GM21825 (cell line): Measurements from ENCODE around the gene PNPO.

Experiments used
- ATAC-seq: cut with Tn5 transposase; IDR thresholded peaks from one replicate; pipeline ENCODE4 v1.9.1; 2021; ENCODE audit warnings: mild to moderate bottlenecking, moderate library complexity; ENCODE audit not compliant: unreplicated experiment

PNPO gene

DNA sequence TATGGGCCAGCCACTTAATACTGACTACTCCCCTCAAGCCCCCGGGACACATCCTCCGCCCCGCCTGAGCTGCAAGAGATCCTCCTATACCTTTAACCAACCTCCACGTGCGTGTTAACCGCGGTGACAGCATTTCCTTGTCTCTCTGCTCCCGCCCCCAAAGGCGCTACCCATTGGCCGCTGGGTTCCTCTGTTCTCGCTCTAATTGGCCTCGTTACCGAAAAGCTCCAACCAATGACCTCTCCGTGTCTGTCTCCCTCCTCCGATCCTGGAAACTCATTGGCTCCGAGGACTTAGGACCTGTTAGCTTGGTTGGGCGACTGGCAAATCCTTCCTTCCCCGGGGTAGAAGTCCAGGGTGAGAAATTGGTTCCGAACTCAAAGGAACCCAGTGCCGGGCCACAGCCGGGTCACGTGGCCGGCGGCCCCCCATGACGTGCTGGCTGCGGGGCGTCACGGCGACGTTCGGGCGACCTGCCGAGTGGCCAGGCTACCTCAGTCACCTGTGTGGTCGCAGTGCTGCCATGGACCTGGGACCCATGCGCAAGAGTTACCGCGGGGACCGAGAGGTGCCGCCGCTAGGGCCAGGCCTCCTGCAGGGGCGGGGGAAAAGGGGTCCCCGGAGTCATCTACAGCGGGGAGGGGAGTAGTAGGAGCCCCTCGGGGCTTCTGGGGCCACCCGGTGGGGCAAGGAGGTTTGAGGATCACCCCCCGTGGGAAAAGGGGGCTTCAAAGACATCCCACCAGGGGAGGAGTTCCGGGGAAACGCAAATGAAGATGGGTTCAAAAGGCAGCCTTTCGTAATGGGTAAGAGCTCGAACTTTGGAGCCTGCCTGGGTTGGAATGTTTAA lies at the start of gene PNPO:
Gene PNPO, plus strand, starts transcription at position 326 of the 850 bp plus-strand sequence. Its CDS starts 105 bp downstream, at position 431.
- peak; percentile 84 for ATAC-seq

DNA sequence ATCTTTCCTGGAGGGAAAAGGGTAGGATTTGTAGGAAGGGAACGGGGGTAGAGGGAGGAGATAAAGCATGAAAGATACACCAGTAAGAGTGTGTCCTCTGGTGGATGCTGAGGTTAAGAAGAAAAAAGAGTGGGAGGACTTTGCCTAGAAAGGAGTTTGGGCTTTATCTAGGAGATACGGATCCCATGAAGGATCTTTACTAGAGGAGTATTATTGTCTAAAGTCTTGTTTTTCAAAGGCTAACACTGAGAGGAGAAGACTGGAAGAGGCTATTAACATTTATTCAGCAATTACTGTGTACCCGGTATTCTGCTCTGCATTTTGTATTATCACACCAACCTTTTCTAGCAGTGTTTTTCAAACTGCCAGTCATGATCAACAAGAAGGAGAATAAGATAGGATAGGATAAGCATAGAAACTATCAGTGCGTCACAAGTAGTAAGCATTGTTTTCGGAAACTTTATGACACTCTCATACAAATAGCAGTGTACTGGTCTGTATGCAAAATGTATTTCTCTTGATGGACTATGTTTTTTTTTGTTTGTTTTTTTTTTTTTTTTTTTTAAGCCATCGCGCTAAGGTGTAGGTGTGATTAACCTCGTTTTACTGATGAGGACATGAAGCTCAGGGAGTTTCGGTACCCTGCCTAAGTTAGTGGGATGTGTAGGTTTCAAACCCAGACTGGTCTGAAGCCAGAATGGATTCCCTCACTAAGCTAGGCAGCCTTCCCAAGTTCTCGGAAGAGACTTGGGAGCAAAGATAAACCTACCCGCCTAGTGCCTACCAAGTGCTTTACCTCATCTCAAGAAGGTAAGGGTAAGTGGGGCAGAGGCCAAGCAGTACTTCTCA lies 46.6 kb upstream of the PNPO start:
- ATAC-seq, result no peak

DNA sequence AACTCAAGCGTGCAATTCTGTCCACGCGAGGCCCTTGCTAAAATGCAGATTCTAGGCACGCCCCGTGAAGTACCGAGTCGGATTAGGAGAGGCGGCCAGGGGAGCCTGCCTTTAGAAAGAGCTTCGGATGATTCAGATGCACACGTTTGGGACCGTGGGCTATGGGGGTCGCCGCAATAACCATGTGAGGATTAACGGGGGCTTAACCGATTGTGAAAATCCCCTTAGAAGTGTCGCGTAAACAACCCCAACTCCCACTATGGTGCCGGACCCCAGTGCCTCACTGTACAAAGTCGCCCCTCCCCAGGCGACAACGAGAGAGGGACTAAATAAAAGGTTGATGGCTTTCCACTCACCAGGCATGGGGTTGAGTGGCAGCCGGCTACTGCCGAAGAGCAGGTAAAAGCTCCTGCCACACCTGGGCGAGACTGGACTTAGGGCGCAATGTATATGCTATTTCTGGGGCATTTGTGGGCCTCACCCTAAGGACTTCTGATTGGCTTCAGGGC lies 46.0 kb upstream of the PNPO start:
- no peak for ATAC-seq

DNA sequence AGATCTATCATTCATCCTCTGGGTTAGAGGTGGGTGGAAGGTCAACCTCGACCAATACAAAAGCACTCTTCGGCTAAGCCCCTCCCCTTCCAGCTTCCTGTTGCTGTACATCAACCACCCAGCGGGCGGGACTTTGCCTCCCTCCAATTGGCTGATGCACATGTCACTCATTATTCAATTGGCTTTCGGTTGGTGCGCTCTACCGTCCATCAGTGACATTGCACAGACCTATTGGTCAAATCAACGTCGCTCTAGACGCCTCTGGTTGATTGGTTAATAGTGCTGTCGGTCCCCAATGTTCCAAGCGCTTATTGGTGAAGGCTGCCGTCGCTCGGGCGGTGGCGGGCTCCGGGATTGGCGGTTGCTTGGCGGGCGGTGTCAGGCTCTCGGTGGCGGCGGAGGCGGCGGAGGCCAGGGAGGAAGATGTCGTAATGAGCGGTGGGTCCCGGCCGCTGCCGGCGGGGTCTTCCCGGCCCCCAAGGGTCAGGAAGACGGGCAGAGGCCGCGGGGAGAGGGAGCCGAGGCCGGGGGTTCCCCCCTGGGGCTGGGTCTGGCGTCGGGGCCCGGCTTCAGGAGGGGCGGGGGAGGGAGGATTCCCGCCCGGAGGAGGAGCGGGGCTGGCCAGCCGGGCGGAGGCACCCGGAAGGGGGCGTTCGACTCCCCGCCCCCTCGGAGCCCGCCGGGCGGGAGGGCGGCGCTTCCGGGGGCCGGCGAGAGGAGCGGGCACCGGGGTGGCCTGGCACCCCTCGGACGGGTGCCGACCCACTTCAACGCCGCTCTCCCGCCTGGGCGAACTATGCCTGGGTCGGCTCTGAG lies 45.3 kb upstream of the PNPO start, which contains the start of gene SP2:
Gene SP2, plus strand, starts transcription at position 381 of the 816 bp plus-strand sequence. Its CDS starts 51 bp downstream, at position 432.
- ATAC-seq, result peak; percentile 85

DNA sequence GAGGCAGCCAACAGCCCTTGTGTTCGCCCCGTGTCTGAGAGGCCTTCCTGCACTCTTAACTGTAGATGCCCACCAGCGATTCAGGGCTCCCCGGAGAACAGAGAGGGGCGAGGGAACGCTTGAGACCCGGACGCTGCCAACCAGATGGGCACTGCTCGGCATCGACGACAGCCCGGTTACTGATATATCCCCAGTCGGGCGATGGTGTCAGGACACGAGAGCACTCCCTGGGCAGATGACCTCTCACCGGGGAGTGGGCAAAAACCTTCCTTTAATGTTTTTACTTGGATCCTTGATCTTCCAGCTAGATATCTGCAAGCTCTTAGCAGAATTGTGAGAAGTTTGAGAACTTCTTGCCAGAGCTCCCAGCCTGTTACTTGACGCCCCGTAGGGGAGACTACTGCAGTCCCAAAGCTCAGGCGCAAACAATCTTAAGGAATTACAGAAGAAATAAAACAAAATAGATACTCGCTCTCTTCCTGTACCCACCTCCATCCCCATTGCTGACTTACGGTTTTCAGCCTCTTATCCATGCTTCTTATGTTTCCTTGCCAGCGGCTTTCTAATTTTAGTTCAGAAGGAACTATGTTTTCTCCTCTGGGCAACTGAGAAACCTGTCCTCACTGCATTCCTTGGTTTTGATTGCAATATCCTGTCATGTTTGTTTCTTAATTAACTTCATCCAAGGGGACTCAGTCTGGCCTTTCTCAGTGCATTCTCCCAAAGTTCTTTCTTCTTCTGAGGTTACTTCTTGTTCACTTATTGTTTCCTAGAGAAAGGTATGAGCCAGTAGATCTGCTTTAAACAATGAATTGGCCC lies 44.5 kb upstream of the PNPO start:
- no peak for ATAC-seq

DNA sequence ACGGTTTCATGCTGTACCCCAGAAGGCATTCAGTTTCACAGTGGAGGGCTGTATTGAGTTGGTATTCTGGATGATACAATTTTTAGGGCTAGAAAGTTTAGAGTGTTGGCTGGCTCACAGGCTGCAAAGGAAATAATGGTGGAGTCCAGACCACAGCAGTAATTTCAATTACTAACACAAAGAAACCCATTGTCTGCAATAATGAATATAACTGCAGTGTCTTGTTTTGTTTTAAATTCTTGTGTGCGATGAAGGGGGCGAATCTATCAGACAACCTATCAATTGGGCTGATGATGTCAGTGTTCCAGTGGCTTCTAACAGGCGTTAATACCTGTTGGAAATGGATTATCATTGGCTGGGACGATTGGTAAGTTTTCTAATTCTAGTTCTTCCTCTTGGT lies 43.8 kb upstream of the PNPO start:
- ATAC-seq, result no peak

DNA sequence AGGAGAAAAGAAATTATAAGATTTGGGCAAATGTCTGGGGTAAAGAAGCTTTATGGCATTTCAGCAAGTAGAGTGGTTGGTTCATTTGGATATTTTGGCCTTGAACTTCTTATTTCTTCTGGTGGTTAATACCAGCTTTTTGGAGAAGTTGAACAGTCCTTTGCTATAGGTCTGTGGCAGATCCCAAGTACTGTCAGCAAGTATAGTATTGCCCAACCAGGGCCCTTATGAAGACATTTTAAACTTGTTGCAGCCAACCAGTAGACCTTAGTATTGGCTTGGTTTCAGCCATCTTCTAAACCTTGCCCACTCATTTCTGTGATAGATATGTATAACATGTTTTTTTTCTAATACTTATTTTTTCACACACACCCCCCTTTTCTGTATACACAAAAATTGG lies 43.1 kb upstream of the PNPO start:
- no peak for ATAC-seq

DNA sequence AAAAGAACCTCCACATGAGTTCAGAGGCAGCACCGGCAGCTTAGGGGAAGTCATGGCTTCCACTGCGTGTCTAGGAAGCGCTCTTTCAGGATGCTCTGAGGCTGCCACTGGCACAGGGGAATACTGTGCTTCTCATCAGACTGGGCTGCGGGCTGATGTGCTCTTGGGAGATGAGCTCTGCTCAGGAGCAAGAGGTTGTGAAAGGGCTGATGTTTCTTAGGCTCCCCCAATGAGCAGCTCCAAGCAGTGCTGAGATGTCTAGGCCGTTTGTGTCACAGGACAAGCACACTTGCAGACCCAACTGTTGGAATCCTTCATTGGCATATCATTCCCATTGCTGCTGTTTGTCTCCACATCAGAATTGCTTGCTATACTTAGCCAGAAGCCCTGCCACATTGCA lies 41.7 kb upstream of the PNPO start:
- no peak for ATAC-seq

DNA sequence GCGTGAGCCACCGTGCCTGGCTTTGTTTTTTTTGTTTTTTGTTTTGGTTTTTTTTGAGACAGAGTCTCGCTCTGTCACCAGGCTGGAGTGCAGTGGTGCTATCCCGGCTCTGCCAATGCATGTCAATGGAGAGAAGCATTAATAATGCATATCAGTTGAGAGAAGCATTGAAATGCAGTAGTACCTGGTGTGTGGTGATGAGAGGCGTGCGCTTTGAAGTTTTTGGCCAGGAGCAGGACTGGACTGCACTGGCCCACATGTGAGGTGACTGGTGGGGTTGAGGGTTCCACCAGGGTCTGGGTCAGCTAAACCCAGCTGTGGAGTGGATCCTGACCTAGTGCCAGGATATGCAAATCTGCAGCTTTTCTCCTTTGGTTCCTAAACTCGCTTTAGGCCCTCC lies 39.9 kb upstream of the PNPO start:
- no peak for ATAC-seq

DNA sequence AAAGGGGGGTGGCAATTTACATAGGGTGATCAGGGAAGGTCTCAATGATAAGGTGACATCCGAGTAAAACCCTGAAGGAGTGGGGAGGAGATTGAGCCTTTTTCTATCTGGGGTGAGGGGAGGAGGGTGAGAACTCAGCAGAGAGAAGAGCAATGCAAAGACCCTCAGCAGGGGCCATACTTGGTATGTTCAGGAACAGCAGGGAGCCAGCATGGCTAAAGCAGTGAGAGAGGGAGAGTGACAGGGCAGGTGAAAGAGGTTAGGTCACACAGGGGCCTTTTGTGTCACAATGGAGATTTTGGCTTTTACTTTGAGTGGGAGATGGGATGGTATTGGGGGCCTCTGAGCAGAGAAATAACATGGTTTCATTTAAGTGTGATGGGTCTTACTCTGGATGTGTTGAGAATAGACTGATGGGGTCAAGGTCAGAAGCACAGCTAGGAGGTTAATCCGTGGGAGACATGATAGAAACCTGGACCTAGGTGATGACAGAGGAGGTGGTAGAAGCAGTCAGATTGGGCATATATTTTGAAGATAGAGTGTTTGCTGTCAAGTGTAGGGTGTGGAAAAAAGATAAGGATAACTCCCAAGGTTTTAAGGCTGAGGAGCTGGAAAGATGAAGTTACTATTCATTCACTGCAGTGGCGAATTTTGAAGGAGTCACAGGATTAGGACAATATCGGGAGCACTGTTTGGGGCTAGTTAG lies 39.2 kb upstream of the PNPO start:
- ATAC-seq, result no peak

DNA sequence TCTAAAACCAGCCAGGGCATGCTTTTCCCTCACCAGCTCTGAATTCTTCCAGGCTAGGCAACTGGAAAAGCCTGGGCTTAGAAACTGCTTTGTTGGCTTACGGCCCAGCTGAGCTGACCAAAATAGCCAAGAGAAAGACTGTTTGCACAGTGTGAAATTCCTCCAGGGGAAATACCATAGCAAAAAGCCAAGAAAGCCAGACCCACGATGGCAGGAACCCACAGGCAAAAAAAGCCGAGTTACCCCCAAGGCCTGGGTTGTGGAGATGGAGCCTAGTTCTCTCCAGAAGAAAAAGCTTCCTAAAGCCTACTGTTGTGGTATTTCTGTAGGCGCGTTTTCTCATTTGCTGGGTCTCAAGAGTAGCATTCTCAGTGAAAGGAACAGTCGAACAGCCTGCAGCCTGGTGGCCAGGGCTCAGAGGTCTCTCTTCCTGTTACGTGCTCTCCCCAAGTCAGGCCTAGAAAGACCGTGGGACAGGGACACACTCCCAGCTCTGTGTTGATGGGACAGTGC lies 36.1 kb upstream of the PNPO start:
- ATAC-seq, result no peak

DNA sequence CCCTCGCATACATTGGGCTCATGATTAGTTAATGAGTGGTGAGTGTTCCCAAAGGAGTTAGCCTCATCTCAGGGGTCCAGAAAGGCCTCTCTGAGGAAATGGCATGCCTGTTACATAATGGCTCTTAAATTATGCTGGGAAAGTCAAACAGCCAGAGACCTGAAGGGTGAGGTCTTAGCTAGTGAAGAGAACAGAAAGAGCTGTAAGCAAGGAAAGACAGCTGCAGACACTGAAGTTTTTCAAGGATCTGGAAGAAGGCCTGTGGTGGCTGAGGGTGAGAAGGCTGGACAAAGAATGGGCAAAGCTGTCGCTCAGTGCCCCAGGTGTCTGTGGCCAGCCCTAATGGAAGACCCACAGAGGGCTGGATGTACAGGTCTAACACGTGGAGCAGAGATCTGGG lies 34.9 kb upstream of the PNPO start:
- ATAC-seq, result no peak

DNA sequence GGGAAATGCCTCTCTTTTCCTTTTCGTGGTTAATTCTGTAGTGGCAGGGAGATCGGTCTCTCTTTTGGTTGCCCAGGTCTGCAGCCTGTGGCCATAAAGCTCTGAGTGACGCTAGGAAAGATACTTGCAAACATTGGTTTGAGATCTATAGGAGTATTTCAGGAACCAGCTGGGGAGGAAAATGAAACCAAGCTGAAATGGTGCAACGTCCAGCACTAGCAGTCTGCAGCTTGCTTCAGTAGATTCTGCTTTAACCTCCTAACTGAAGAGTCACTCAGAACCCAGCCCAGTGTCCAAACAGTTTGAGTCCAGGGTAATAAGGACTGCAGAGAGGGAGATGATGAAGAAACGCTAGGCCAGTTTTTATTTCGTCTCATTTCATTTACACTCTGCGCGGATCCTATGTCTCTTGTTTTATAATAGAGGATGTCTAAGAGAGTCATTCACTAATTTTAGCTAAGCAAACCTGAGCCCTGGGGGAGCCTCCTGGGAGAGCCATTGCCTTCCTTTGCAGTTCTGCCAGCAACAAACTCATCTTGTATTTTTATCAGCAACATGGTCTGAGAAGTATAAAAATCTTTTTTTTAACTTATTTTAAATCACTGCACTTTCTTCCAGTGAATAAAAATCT lies 33.3 kb upstream of the PNPO start:
- no peak for ATAC-seq

DNA sequence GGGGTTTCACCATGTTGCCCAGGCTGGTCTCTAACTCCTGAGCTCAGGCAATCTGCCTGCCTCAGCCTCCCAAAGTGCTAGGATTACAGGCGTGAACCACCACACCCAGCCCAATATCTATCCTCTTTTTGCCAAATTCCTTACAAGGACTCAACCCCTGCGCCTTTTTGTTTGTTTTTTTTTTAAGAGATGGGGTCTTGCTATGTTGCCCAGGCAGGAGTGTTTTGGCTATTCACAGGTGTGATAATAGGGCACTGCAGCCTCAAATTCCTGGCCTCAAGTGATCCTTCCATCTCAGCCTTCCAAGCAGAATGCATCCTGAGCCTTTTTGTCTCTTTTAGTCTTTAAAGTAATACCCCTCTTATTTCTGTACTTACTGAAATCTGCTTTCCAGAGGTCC lies 28.3 kb upstream of the PNPO start:
- no peak for ATAC-seq

DNA sequence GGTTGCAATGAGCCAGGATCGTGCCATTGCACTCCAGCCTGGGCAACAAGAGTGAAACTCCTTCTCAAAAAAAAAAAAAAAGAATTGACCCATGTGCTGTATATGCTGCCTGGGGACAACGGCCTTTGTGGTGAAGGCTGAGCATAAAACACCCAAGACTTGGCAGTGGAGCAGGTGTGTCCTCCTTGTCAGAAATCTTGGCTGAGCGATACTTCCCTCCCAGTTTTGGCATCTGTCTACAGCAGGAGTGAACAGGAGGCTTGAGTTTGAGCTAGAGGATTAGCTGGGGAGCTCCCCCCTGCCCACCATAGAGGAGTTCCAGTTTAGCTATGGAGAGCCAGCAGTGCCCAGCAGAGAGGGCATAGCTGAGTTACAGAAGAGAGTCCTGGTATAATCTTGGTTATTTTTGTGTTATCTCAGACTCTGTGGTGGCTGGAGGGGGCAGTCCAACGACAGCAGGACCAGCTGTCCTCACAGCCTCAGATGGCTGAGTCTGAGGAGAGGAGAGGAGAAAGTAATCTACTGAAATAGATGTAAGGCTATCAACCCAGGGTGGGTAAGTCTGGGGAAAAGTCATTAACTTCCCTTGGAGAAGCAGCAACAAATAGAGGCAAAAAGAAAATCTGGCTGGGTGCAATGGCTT lies 26.9 kb upstream of the PNPO start:
- no peak for ATAC-seq

DNA sequence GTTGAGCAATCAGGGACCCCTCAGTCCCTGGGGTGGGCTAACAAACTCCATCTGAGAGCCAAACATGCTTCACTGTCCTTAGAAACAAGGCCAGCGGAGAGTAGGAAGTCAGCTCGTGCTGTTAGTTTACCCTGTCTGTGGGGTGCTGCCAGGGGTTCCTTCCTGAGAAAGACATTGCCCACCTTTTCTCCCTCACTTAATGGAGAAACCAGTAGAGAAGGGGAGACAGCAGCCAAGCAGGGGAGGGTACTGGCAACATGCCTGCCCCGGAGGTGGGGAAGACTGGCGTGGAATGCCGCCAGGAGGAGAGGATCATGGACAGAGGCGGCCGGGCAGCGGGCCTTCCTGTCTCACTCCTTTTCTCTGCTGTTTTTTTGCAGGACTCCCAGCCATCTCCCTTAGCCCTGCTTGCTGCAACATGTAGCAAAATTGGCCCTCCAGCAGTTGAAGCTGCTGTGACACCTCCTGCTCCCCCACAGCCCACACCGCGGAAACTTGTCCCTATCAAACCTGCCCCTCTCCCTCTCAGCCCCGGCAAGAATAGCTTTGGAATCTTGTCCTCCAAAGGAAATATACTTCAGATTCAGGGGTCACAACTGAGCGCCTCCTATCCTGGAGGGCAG lies 25.5 kb upstream of the PNPO start:
- ATAC-seq, result no peak

DNA sequence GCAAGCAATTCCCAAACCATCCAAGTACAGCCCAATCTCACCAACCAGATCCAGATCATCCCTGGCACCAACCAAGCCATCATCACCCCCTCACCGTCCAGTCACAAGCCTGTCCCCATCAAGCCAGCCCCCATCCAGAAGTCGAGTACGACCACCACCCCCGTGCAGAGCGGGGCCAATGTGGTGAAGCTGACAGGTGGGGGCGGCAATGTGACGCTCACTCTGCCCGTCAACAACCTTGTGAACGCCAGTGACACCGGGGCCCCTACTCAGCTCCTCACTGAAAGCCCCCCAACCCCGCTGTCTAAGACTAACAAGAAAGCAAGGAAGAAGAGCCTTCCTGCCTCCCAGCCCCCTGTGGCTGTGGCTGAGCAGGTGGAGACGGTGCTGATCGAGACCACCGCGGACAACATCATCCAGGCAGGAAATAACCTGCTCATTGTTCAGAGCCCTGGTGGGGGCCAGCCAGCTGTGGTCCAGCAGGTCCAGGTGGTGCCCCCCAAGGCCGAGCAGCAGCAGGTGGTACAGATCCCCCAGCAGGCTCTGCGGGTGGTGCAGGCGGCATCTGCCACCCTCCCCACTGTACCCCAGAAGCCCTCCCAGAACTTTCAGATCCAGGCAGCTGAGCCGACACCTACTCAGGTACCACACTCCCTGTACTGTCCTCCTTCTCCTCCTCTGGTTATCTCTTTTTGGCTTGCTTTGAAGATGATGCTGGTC lies 24.7 kb upstream of the PNPO start:
- ATAC-seq, result no peak
